Measurements from ENCODE around the gene GLI1.

Gene GLI1

DNA sequence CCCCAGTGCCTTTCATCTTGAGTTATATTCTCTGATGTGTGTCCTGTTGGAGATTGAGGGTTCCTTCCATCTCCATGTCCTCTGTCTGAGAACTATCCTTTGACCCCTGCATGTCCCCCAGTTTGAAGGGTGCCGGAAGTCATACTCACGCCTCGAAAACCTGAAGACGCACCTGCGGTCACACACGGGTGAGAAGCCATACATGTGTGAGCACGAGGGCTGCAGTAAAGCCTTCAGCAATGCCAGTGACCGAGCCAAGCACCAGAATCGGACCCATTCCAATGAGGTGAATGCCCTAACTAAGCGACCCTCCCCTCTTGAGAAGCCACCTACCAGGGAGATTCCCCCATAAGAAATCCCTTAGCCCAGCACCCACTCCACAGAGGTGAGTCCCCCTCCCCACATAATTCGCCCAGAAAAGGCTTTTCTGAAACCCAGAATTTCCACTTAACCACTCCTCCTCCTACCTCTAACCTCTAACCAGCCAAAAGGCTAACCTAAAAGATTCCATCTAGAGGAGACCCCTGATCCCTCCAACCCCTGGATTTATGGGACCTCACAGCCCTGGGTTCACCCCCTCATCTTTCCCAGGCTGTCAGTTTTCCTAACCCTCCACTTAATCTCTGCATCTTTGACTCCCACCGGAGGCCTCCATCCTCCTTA lies 7.8 kb downstream of the GLI1 start:
- no peak for DNase-seq (ENCODE audit: low read depth)
- TF ChIP-seq CTCF (IDR thresholded peaks at IDR 0.05; ENCODE audit: insufficient read depth, low read depth, low read length, missing control alignments) = no peak
- no peak overlapping the region for H3K4me3 ChIP-seq (ENCODE audit: low read length)

DNA sequence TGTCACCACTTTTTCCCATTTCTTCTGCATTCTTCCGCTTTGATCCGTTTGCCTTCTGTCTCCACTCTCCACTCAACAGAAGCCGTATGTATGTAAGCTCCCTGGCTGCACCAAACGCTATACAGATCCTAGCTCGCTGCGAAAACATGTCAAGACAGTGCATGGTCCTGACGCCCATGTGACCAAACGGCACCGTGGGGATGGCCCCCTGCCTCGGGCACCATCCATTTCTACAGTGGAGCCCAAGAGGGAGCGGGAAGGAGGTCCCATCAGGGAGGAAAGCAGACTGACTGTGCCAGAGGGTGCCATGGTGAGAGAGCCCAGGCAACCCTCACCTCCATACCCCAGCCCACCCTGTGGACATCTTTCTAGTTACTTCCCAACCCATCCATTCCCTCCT lies 8.3 kb downstream of the GLI1 start:
- no peak for DNase-seq (ENCODE audit: low read depth)
- H3K4me3 ChIP-seq (ENCODE audit: low read length) = no peak overlapping the region
- TF ChIP-seq CTCF (IDR thresholded peaks at IDR 0.05; ENCODE audit: insufficient read depth, low read depth, low read length, missing control alignments) = no peak

DNA sequence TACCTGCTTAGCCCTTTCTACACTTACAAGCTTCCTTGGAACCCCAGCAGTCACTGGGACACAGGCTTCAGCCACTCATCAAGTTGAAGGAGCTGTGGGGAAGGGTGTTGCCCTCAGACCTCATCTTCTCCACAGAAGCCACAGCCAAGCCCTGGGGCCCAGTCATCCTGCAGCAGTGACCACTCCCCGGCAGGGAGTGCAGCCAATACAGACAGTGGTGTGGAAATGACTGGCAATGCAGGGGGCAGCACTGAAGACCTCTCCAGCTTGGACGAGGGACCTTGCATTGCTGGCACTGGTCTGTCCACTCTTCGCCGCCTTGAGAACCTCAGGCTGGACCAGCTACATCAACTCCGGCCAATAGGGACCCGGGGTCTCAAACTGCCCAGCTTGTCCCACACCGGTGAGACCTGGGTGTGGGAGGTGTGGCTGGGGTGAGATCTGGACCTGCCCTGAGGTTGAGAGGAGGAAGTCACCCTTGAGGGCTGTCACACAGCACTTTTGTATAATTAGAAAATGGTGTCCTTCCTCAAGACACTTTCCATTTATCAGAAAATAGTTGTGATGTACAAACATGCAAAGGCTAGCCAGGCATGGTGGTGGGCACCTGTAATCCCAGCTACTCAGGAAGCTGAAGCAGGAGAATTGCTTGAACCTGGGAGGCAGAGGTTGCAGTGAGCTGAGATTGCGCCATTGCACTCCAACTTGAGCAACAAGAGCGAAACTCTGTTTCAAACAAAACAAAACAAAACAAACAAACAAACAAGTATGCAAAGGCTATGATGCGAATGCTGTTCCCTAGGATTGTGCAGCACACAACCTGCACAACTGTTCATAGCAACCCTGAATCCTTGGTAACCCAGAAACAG lies 9.9 kb downstream of the GLI1 start:
- no peak overlapping the region for H3K4me3 ChIP-seq (ENCODE audit: low read length)
- no peak for TF ChIP-seq CTCF (IDR thresholded peaks at IDR 0.05; ENCODE audit: insufficient read depth, low read depth, low read length, missing control alignments)
- DNase-seq (ENCODE audit: low read depth) = no peak

DNA sequence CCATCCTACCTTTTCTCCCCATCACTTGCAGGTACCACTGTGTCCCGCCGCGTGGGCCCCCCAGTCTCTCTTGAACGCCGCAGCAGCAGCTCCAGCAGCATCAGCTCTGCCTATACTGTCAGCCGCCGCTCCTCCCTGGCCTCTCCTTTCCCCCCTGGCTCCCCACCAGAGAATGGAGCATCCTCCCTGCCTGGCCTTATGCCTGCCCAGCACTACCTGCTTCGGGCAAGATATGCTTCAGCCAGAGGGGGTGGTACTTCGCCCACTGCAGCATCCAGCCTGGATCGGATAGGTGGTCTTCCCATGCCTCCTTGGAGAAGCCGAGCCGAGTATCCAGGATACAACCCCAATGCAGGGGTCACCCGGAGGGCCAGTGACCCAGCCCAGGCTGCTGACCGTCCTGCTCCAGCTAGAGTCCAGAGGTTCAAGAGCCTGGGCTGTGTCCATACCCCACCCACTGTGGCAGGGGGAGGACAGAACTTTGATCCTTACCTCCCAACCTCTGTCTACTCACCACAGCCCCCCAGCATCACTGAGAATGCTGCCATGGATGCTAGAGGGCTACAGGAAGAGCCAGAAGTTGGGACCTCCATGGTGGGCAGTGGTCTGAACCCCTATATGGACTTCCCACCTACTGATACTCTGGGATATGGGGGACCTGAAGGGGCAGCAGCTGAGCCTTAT lies 10.8 kb downstream of the GLI1 start:
- no peak for TF ChIP-seq CTCF (IDR thresholded peaks at IDR 0.05; ENCODE audit: insufficient read depth, low read depth, low read length, missing control alignments)
- H3K4me3 ChIP-seq (ENCODE audit: low read length) = no peak overlapping the region
- DNase-seq (ENCODE audit: low read depth) = no peak

DNA sequence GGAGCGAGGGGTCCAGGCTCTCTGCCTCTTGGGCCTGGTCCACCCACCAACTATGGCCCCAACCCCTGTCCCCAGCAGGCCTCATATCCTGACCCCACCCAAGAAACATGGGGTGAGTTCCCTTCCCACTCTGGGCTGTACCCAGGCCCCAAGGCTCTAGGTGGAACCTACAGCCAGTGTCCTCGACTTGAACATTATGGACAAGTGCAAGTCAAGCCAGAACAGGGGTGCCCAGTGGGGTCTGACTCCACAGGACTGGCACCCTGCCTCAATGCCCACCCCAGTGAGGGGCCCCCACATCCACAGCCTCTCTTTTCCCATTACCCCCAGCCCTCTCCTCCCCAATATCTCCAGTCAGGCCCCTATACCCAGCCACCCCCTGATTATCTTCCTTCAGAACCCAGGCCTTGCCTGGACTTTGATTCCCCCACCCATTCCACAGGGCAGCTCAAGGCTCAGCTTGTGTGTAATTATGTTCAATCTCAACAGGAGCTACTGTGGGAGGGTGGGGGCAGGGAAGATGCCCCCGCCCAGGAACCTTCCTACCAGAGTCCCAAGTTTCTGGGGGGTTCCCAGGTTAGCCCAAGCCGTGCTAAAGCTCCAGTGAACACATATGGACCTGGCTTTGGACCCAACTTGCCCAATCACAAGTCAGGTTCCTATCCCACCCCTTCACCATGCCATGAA lies 11.5 kb downstream of the GLI1 start:
- DNase-seq (ENCODE audit: low read depth) = no peak
- H3K4me3 ChIP-seq (ENCODE audit: low read length) = no peak overlapping the region
- no peak for TF ChIP-seq CTCF (IDR thresholded peaks at IDR 0.05; ENCODE audit: insufficient read depth, low read depth, low read length, missing control alignments)

DNA sequence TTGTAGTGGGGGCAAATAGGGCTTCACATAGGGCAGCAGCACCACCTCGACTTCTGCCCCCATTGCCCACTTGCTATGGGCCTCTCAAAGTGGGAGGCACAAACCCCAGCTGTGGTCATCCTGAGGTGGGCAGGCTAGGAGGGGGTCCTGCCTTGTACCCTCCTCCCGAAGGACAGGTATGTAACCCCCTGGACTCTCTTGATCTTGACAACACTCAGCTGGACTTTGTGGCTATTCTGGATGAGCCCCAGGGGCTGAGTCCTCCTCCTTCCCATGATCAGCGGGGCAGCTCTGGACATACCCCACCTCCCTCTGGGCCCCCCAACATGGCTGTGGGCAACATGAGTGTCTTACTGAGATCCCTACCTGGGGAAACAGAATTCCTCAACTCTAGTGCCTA lies 12.1 kb downstream of the GLI1 start:
- no peak for DNase-seq (ENCODE audit: low read depth)

More for the DNA sequence above, 12.1 kb downstream of the GLI1 start:
- no peak for TF ChIP-seq CTCF (IDR thresholded peaks at IDR 0.05; ENCODE audit: insufficient read depth, low read depth, low read length, missing control alignments)
- H3K4me3 ChIP-seq (ENCODE audit: low read length) = no peak overlapping the region
